Stomach (tissue), 4 donors: Measurements from ENCODE around the gene CACNG4.

Source experiments
- EP300 ChIP-seq: sonication (generic); formaldehyde crosslinking; IDR thresholded peaks from one replicate; pipeline ENCODE4 v1.6.1; 2017; ENCODE audit warnings: antibody characterized with exemption
- POLR2A ChIP-seq, 4 donors: fragments of 450-650 bp; IDR thresholded peaks; one replicate each; pipeline ENCODE4 v1.6.1; 2016; ENCODE audit warnings: antibody characterized with exemption in 4 of 4, control low read depth in 2 of 4, mild to moderate bottlenecking in 1 of 4, moderate library complexity in 1 of 4
- TF ChIP-seq, protein P1 (sequence below), 7 experiments: fragments of 450-650 bp in 4 of 7; fragments of 200-600 bp in 3 of 7; sonication (generic) in 3 of 7; IDR thresholded peaks; one replicate each; pipeline ENCODE4 v1.5.1; 2016 to 2019; ENCODE audit warnings: antibody characterized with exemption in 7 of 7, control low read depth in 2 of 7, mild to moderate bottlenecking in 1 of 7

DNA sequence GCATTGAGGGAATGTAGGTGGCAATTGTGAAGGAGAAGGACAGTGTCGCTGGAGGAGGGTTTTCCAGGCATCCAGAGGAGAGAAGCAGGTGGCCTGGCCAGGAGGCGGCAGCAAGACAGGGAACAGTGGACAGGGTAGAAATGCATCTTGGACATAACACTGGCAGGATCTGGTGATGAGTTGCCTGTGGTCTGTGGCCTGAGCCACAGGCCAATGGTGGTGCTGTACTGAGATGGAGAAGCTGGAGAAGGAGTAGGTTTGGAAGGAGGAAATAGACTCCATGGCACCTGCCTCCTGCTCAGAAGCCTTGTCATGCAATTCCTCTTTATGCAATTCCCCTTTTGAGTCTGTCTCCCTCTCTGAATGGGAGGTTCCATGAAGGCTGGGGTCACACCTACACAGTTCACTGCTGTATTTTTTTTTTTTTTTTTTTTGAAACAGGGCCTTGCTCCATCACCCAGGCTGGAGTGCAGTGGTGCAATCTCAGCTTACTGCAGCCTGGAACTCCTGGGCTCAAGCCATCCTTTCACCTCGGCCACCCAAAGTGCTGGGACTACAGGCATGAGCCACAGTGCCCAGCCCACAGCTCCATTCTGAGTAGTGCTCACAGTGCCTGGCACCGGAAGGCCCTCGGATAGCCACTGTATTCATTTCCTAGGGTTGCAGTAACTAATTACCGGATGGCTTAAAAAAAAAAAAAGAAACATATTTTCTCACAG lies 13.5 kb upstream of the CACNG4 start:
- TF ChIP-seq, protein P1, sequence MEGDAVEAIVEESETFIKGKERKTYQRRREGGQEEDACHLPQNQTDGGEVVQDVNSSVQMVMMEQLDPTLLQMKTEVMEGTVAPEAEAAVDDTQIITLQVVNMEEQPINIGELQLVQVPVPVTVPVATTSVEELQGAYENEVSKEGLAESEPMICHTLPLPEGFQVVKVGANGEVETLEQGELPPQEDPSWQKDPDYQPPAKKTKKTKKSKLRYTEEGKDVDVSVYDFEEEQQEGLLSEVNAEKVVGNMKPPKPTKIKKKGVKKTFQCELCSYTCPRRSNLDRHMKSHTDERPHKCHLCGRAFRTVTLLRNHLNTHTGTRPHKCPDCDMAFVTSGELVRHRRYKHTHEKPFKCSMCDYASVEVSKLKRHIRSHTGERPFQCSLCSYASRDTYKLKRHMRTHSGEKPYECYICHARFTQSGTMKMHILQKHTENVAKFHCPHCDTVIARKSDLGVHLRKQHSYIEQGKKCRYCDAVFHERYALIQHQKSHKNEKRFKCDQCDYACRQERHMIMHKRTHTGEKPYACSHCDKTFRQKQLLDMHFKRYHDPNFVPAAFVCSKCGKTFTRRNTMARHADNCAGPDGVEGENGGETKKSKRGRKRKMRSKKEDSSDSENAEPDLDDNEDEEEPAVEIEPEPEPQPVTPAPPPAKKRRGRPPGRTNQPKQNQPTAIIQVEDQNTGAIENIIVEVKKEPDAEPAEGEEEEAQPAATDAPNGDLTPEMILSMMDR (IDR thresholded peaks at IDR 0.05) = no peak
- TF ChIP-seq POLR2A (IDR thresholded peaks at IDR 0.05) (no peak), EP300 (no peak)
